GM18520 (cell line): ENCODE results near the gene TENM3.

Experiments used
- ATAC-seq: cut with Tn5 transposase; IDR thresholded peaks from one replicate; pipeline ENCODE4 v1.9.1; 2021; ENCODE audit not compliant: unreplicated experiment

Gene TENM3

GRCh38 chr4:182756161-182756690 is 513.0 kb downstream of the TENM3 start:
- no peak for ATAC-seq

- ATAC-seq = no peak
Observed at GRCh38 chr4:182758273-182758672, 515.1 kb downstream of the TENM3 start.

GRCh38 chr4:182760551-182761043 is 517.4 kb downstream of the TENM3 start:
- no peak for ATAC-seq

- no peak for ATAC-seq
Observed at GRCh38 chr4:182764137-182764536, 520.9 kb downstream of the TENM3 start.

GRCh38 chr4:182764642-182765041 is 521.4 kb downstream of the TENM3 start:
- ATAC-seq = no peak

- no peak for ATAC-seq
Observed at GRCh38 chr4:182765987-182766856, 523.0 kb downstream of the TENM3 start.

GRCh38 chr4:182766857-182767250 is 523.7 kb downstream of the TENM3 start:
- no peak for ATAC-seq

- ATAC-seq = no peak
Observed at GRCh38 chr4:182768838-182769237, 525.6 kb downstream of the TENM3 start.

- ATAC-seq = no peak
Observed at GRCh38 chr4:182770259-182770995, 527.2 kb downstream of the TENM3 start.

- ATAC-seq = no peak
Observed at GRCh38 chr4:182770996-182771514, 527.9 kb downstream of the TENM3 start.

GRCh38 chr4:182775075-182775474 is 531.9 kb downstream of the TENM3 start:
- ATAC-seq = no peak

- no peak for ATAC-seq
Observed at GRCh38 chr4:182776376-182777105, 533.3 kb downstream of the TENM3 start.

GRCh38 chr4:182778222-182778982 is 535.2 kb downstream of the TENM3 start:
- ATAC-seq = no peak

- ATAC-seq = no peak
Observed at GRCh38 chr4:182786991-182787390, 543.8 kb downstream of the TENM3 start.

- no peak for ATAC-seq
Observed at GRCh38 chr4:182788201-182788600, 545.0 kb downstream of the TENM3 start.

- ATAC-seq = no peak
Observed at GRCh38 chr4:182789529-182789928, 546.3 kb downstream of the TENM3 start.

GRCh38 chr4:182795446-182796238 is 552.4 kb downstream of the TENM3 start:
- ATAC-seq = no peak

GRCh38 chr4:182799515-182800215 is 556.5 kb downstream of the TENM3 start:
- no peak for ATAC-seq

- ATAC-seq = no peak
Observed at GRCh38 chr4:182800216-182800515, 557.0 kb downstream of the TENM3 start.
